NCI-H1417 (cell line): Measurements from ENCODE around the gene SON.
"Not testable (repeated sequence)": the region's sequence is repeated elsewhere in the genome, so short reads cannot be mapped to it uniquely, and the experiment has no call there.

Experiments used
- DNase-seq, 3 experiments: peaks; one replicate each; lab custom pipeline; 2025; lab: John Stamatoyannopoulos, UW

Gene SON

DNA sequence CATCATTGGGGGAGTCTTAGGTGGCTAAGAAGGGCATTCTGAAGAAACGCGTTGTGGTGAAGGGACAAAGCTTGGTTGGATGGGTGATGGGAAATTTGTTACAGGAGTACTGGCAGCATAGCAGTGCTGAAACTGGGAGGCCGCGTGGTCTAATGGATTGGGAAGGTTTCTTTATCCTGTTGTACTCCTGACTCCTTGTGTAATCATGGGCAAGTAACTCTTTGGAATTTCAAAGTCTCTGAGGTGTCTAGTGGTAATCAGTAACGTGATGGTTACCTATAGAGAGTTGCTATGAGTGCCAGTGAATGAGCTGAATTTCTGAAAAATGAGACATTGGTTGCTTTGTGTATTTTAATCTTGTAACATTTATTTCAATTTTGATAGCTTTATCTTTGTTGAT, 27.2 kb downstream of the SON start:
- no peak for DNase-seq

DNA sequence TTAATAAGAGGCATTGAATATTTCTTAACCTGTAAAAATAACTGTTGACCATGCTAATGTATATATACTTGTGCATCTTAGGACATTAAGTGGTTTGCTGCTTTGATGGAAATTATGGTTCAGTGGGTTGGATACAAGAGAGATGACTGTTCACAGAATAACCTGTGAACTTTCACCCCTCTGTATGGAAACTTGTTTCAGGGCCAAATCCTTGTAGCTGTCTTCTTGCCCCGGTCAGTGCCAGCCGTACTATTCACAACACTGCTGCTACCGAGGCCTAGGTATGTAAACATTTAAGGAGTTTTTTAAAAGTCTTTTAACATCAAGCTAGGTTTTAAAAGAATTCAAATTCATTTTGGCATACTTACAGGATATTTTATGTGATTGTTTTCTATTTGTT, 29.5 kb downstream of the SON start:
- DNase-seq: no peak

DNA sequence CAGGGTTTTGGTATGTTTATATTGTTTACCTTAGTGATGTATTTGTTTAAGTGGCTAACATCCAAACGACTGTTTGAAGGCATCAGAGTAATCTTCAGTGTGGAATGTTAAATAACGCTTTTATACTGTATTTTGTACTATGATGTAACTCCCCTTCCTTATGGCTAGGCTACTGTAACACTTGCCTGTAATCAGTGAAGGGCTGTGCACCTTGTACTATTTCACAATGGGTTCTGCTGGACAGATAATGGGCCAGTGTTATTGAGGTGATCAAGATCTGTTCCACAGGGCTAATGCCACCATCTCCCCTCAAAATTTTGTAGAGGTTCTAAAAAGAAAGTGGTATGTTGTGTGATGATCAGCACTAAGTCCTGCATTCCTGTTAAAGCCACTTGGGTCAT, 33.9 kb downstream of the SON start:
- not testable (repeated sequence) for DNase-seq

DNA sequence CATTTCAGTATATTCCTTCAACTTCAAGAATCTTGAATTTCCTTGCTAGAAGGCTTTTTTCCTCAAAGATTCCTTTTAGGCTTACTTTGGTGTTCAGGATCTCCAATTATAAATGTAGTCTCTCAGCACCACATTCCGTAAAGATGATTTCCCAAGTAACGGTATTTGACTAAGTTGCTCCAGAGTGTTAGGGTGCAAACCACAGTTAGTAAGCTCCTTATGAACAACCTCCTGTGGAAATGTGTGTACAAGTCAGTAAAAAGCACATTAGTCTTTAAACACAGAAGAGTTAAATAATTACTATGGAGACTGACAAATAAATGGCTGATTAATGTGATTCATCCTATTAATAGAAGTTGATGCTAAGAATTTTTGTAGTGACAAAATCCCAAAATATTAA, 35.4 kb downstream of the SON start:
- no peak for DNase-seq

- DNase-seq: peak in 1 of 3 experiments; percentile 29
Measured at GRCh38 chr21:33578959-33579542, 36.2 kb downstream of the SON start.

- no peak for DNase-seq
Measured at GRCh38 chr21:33584455-33584854, 41.6 kb downstream of the SON start.

DNA sequence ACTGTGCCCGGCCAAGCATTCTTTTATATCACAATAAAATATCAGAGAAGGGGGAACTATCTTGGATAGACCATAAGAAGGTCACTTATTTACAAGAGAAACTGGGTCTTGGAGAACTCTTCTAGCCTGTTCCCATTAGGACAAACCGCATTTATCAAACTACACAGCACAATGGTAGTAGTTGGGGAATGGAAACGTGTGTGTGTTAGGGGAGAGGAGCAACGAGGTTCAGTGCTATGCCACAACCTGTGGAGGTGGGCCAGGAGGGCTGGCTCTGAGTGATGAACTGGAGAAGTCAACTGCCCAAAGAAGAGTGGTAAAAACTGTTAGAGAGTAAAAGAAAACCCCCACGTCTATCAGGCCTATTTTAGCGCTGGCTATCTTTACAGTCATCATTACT, 44.1 kb downstream of the SON start:
- DNase-seq: peak in 2 of 3 experiments; percentile 3 to 21

DNA sequence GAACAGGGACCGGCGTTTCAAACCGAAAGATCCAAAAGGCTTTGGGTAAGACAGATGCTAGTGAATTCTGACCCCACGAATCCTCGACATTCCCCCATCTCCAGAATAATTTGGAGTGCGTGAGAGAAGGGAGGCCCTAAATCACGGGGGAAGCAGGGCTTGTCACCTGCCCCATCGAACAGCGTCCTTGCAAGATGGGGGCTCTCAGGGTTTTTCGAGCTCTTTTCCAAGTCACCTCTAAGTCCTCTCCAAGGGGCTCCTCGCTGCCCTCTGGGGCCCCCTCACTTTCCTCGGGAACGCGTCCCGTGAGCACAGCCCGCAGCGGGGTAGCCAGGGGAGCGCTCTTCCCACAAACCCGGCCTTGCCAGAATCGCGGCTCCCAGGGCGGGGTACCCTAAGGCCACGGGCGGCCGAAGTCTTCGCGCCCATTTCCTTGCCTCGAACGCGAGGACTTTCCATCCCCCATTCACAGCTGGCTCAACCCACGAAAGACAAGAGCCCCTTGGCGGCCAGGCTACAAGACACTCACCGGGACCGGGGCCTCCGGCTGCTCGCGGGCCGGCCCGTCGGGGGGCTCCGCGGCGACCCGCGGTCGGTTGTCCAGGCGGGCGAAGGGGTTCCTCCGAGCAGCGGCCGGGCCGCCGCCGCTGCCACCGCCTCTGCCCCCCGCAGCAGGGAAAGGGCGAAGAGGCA, 45.1 kb downstream of the SON start:
- peak; percentile 51 to 89 (median 86) for DNase-seq

GRCh38 chr21:33588485-33589335, 45.9 kb downstream of the SON start, which contains the start of gene DONSON:
Gene DONSON, minus strand, starts transcription at chr21:33588684. Its CDS starts 43 bp downstream, at chr21:33588641.
- peak; percentile 93 to 94 (median 94) for DNase-seq

- no peak for DNase-seq
Measured at GRCh38 chr21:33598051-33598450, 55.2 kb downstream of the SON start.

GRCh38 chr21:33608559-33608958, 65.7 kb downstream of the SON start:
- no peak for DNase-seq

DNA sequence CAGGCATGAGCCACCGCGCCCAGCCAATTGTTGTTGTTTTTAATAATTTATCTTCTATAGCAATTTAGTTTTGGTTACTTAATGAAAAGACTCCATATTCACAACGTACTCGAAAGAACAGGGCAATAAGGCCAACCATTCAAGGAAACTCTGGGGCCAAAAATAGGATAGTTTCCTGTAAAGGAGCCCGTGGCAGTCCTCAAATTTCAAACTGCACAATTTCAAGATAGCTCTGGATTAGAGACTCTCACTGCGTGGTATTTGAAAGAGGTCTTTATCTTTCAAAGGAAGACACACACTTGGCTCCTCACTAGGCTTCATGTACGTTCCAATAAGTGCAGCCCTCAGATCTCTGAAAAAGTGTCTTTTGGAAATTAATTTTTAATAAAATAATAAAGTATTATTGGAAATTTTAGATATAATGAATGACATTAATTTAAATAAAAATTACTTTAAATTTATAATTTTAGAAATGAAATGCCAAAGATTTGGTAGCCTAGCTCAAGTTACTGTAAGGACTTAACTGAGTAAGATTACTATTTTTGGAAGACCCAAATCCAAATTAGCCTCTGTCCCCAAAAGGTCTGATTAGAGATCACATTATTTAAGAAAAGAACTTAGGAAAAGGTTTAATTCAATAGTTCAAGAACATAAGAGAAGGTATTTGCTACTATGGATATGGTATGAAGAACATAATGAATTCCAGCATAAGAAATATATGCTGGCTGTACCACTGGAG, 68.3 kb downstream of the SON start:
- DNase-seq: no peak

DNA sequence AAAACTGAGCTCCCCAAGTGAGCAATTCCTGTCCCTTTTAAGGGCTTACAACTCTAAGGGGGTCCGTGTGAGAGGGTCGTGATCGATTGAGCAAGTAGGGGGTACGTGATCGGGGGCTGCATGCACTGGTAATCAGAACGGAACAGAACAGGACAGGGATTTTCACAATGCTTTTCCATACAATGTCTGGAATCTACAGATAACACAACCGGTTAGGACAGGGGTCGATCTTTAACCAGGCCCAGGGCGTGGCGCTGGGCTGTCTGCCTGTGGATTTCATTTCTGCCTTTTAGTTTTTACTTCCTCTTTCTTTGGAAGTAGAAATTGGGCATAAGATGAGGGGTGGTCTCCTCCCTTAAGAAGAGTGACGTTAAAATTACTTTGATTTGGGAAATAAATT, 74.7 kb downstream of the SON start:
- not testable (repeated sequence) for DNase-seq

DNA sequence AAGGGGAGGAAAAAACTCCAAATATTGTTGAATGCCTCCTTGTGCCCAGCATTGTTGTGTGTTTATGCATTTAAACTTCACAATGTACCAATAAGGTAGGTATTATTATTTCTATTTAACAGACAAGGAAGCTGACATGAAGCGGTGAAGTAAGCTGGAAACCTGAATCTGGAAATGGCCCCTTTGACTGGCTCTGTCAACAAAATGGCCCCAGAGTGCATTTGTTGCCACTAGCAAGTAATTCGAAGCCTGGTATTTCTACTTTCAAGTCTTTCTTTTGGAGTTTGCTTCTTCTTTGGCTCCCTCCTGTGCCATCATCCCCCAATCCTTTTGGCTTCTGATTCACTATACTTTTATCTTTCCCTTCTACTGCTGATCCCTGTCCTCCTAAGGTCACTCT, 75.6 kb downstream of the SON start:
- DNase-seq: no peak

GRCh38 chr21:33619726-33620125, 76.9 kb downstream of the SON start:
- no peak for DNase-seq

GRCh38 chr21:33622253-33622652, 79.4 kb downstream of the SON start:
- no peak for DNase-seq

GRCh38 chr21:33626151-33626550, 83.3 kb downstream of the SON start:
- DNase-seq: not testable (repeated sequence)
